Gastroesophageal sphincter (tissue), 3 donors: ENCODE measurements around the gene ZNF350.
"Not testable (repeated sequence)": the region's sequence is repeated elsewhere in the genome, so short reads cannot be mapped to it uniquely, and the experiment has no call there.

Experiments
- EP300 ChIP-seq: sonication (generic); formaldehyde crosslinking; IDR thresholded peaks from one replicate; pipeline ENCODE4 v1.6.1; 2017; ENCODE audit warnings: antibody characterized with exemption, mild to moderate bottlenecking
- TF ChIP-seq, protein P1 (sequence below), 4 experiments: fragments of 200-600 bp in 2 of 4; fragments of 450-650 bp in 2 of 4; sonication (generic) in 1 of 4; IDR thresholded peaks; one replicate each; pipeline ENCODE4 v1.5.1; 2017 to 2019; ENCODE audit warnings: antibody characterized with exemption in 4 of 4, mild to moderate bottlenecking in 2 of 4, moderate library complexity in 2 of 4

DNA sequence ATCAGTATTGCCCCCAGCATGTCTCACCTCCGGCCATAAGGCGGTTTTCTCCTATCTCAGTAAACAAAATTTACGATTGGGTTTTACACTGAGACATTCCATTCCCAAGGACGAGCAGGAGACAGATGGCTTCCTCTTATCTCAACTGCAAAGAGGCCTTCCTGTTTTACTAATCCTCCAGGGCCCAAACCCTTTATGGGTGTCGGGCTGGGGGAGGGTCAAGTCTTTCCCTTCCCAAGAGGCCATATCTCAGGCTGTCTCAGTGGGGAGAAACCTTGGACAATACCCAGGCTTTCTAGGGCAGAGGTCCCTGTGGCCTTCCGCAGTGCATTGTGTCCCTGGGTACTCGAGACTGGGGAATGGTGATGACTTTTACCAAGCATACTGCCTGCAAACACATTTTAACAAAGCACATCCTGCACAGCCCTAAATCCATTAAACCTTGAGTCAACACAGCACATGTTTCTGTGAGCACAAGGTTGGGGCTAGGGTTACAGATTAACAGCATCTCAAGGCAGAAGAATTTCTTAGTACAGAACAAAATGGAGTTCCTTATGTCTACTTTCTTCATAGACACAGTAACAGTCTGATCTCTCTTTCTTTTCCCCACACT, 25.9 kb downstream of the ZNF350 start:
- TF ChIP-seq EP300: not testable (repeated sequence)
- TF ChIP-seq, protein P1, sequence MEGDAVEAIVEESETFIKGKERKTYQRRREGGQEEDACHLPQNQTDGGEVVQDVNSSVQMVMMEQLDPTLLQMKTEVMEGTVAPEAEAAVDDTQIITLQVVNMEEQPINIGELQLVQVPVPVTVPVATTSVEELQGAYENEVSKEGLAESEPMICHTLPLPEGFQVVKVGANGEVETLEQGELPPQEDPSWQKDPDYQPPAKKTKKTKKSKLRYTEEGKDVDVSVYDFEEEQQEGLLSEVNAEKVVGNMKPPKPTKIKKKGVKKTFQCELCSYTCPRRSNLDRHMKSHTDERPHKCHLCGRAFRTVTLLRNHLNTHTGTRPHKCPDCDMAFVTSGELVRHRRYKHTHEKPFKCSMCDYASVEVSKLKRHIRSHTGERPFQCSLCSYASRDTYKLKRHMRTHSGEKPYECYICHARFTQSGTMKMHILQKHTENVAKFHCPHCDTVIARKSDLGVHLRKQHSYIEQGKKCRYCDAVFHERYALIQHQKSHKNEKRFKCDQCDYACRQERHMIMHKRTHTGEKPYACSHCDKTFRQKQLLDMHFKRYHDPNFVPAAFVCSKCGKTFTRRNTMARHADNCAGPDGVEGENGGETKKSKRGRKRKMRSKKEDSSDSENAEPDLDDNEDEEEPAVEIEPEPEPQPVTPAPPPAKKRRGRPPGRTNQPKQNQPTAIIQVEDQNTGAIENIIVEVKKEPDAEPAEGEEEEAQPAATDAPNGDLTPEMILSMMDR (IDR thresholded peaks at IDR 0.05): not testable (repeated sequence)
